Measurements from ENCODE around the gene DLG5.

GRCh38 chr10:77817541-77817940, 109.0 kb downstream of the DLG5 start:
- TF ChIP-seq CTCF (conservative IDR thresholded peaks at IDR 0.05) (no peak), EZH2 (IDR thresholded peaks at IDR 0.05; ENCODE audit: low read depth) (no peak)

All from PC-9 (cell line).